Measurements from ENCODE around the gene PPP1R1A. TPM values are rescaled to one million over a fixed set of nuclear protein-coding genes. Genes with fewer than 3 reads are reported as not detected.
A peak's percentile ranks its signal among the peaks of the same experiment; 100 is the strongest.

Gene PPP1R1A
- total RNA-seq, 2 donors from 2014 or later, result 2.5 TPM; not detected in 1

DNA sequence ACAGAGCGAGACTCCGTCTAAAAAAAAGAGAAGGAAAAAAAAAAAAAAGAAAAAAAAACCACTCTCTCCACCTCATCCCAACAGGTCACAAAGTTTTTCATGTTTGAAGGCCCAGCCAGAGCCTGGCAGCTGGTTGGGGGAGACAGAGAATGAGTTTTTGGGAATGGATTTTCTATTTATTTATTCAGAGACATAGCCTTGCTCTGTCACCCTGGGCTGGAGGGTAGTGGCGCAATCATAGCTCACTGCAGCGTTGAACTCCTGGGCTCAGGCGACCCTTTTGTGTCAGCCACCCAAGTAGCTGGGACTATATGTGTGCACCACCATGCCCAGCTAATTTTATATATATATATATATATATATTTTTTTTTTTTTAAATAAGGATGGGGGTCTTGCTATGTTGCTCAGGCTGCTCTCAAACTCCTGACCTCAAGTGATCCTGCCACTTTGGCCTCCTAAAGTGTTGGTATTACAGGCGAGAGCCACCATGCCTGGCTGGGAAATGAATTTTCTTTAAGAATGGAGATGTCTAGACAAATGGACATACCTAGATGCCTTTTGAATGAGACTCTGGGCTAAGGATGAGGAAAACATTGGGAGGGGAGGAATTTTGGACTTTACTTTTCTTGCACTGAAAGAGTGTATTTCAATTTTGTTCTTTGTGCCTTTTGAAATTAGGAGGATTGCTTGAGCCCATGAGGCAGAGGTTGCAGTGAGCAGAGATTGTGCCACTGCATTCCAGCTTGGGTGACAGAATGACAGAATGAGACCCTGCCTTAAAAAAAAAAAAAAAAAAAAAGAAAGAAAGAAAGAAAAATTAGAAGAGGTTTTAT is 16.9 kb upstream of the PPP1R1A start:
- intact Hi-C loops (cut with DNase I, micrococcal nuclease), result no loop called here
- no peak for ATAC-seq
- no peak for DNase-seq

- intact Hi-C loops (cut with DNase I, micrococcal nuclease), result no loop called here
- no peak for DNase-seq
- ATAC-seq, result no peak
These were observed 16.0 kb upstream of the PPP1R1A start for GRCh38 chr12:54604436-54604835.

DNA sequence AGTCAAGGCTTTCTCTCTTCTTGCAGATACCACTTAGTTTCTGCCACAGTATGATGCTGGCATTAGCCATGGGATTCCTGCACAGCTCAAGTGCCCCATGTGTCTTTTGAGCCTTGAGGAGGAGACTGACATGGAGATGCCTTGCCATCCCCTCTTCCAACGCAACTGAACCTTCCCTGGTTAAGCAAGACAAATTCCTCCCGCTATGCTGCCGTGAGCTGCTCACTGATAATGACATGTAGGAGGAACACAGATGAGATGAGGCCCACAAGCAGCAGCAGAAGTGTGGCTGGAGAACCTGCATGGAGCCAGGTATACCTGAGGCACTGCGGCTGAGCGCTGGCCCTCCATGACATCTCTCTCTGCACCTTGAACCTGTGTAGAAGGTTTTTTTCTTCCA is 15.4 kb upstream of the PPP1R1A start:
- no peak for DNase-seq
- intact Hi-C loops (cut with DNase I, micrococcal nuclease), result no loop called here
- ATAC-seq, result no peak

DNA sequence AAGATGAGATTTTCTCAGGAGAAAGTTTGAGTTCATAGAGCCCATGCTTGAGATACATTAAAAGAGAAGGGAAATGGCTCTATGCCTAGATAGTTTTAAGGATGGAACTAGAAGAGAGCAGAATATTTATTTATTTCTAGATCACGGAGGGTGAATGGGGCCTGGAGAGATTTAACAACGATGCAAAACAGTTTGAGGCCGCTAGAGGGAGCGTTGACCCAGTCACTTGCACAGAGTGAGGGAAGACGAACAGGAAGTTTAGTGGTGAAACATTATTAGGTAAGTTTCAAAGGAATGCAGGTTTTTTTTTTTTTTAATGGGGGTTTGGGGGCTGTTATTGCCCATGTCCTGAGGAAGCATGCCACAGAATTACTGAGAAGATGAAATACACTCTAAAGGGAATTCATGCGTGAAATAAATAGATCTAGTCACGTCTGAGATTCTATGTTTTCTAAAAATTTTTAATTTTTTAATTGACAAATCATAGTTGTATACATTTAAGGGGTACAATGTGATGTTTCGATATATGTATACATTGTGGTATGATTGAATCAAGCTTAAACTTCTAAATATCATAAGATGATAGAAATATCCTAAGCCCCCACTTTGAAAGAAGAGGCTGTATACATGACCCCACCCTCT is 14.8 kb upstream of the PPP1R1A start:
- intact Hi-C loops (cut with DNase I, micrococcal nuclease), result no loop called here
- DNase-seq (peak in 1 of 2 donors; percentile 53), ATAC-seq (peak; percentile 81)

DNA sequence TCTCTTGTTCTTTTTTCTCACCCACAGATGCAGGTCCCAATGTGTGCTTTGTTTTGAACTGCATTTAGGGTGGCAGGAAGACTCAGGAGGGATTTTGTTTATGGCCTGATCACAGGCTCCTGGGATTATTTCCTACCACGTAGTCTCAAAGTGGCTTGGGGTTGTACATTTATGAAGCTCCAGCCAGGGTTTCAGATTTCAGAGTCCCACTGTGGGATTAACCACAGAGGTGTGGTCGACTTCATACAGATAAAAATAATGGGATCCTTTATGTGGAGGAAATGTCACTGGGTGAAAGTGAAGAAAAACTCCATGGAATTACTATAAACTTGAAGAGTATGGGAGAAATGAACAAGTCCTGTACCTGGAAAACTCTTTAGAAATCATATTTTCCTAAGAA is 14.2 kb upstream of the PPP1R1A start:
- intact Hi-C loops (cut with DNase I, micrococcal nuclease), result no loop called here
- ATAC-seq (no peak), DNase-seq (no peak)

GRCh38 chr12:54601841-54602240 is 13.4 kb upstream of the PPP1R1A start:
- intact Hi-C loops (cut with DNase I, micrococcal nuclease), result no loop called here

DNA sequence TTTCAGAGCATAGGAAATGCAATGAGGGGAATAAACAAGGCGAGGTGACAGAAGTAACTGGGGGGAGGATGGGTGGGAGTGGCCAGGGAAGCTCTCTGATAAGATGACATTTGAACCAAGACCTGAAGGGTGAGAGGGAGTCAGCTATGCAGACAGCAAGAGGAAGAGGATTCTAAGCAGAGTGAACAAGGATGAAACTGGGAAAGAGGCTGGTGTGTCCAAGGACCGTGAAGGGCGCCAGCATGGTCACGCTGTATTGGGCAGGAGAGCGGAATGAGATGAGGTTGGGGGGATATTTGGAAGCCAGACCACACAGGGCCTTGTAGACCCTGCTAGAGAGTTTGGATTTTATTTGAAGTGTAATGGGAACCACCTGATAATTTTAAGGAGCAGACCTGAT is 10.5 kb upstream of the PPP1R1A start:
- intact Hi-C loops (cut with DNase I, micrococcal nuclease), result no loop called here
- no peak for DNase-seq
- ATAC-seq, result no peak

More at GRCh38 chr12:54601841-54602240, 13.4 kb upstream of the PPP1R1A start:
- ATAC-seq (no peak), DNase-seq (no peak)

GRCh38 chr12:54596526-54596946 is 8.1 kb upstream of the PPP1R1A start:
- intact Hi-C loops (cut with DNase I, micrococcal nuclease), result no loop called here
- peak; percentile 36 to 79 for DNase-seq
- ATAC-seq, result peak; percentile 64

GRCh38 chr12:54595471-54595870 is 7.0 kb upstream of the PPP1R1A start:
- DNase-seq (no peak), ATAC-seq (no peak)

DNA sequence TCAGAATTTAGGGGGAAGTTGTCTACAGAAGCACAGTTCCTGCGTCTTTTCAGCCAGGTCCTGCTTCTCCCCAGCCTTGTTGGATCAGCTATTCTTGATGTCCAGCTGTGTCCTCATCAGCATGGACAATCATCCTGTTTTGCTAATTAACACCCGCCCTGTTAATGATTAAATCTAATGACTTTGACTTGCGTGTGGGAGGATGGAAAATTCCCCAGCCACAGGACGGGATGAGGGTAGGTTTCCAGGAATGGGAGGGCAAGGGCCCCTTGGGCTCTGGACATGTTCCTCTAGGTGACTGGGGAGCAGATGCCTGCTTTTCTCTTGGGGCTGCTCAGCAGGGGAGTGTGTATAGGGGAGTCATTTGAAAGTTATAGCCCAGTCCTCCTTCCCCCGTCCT is 5.3 kb upstream of the PPP1R1A start:
- intact Hi-C loops (cut with DNase I, micrococcal nuclease), result no loop called here
- no peak for DNase-seq
- ATAC-seq, result no peak

More at GRCh38 chr12:54595471-54595870, 7.0 kb upstream of the PPP1R1A start:
- intact Hi-C loops (cut with DNase I, micrococcal nuclease), result no loop called here

DNA sequence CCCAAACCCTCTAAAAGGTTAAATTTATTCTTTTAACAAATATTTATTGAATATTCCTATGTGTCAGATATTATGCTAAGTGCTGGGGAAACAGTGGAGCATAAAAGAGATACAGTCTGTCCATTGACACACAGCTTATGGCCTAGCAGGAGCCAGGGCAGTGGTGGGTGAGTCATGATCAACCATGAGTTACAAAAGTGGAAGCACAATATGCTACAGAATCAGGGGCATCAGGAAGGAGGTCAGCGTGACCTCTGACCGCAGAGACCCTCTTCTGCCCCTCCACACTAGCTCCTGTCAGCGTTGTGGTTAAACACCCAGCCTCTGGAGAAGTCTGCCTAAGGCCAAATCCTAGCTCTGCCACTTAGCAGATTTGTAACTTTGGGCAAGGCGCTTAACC is 4.7 kb upstream of the PPP1R1A start:
- intact Hi-C loops (cut with DNase I, micrococcal nuclease), result no loop called here
- DNase-seq, result no peak
- ATAC-seq, result no peak

GRCh38 chr12:54592316-54592715 is 3.9 kb upstream of the PPP1R1A start:
- DNase-seq, result no peak
- no peak for ATAC-seq
- intact Hi-C loops (cut with DNase I, micrococcal nuclease), result no loop called here

DNA sequence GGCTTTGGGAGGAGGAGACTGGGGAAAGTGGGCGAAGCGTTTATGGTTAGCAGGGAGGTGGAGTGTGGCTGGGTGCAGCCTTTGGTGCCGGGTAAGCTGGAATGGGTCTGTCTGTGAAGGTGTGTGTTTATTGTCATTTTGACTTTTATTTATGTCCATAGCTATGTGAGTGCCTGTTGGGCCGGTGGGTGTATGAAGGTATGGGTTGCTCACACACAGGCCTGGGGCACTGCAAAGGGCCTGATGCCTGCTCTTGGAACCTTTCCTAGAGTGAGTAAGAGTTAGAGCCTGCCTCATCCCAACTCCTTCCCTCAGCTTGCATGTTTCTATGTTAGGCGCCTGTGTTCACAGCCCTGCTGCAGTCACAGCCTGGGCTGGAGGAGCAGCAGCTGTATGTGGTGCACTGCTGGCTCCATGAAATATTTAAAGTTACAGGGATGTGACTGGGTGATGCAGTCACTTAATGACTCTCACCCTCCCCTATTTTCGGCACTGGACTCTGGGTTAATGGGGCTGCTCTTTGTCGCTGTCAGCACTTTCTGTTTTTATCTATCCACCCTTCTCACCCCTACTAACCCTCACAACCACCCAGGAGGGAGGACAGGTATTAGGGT is 2.6 kb upstream of the PPP1R1A start:
- intact Hi-C loops (cut with DNase I, micrococcal nuclease), result no loop called here
- DNase-seq (peak in 1 of 2 donors; percentile 33), ATAC-seq (peak; percentile 12)

GRCh38 chr12:54589964-54590363 is 1.5 kb upstream of the PPP1R1A start:
- DNase-seq (no peak), ATAC-seq (no peak)
- intact Hi-C loops (cut with DNase I, micrococcal nuclease), result no loop called here

- ATAC-seq, result no peak
These were observed 420 bp upstream of the PPP1R1A start for GRCh38 chr12:54588890-54589267.

DNA sequence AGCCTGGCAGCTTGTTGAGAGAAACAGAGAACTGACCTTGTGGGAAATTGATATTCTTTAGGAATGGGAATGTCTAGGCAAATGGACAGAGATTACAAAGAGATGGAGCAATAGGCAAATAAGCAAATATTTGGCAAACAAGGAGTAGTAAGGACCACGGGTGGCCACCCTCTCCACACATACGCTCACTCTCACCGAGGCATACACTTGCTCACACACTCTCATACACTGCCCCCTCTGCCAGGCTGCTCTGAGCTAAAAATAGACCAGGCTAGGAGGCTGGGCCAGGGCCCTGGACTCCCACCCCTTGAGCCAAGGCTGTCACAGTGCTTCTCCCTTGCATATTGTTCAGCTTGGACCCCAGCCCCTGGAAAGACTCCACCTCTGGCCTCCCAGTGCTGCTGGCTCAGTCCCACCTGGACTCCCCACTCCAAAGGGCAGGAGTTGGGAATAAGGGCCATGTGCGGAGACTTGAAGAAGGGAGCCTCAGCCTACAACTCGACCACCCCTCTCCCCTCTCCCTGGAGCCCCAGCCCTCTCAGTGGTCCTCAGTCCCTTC is 1.1 kb downstream of the PPP1R1A start:
- ATAC-seq (peak; percentile 28), DNase-seq (peak in 1 of 2 donors; percentile 32)
- intact Hi-C loops (cut with DNase I, micrococcal nuclease), result no loop called here

More at GRCh38 chr12:54588890-54589267, 420 bp upstream of the PPP1R1A start:
- intact Hi-C loops (cut with DNase I, micrococcal nuclease), result no loop called here
- no peak for DNase-seq

DNA sequence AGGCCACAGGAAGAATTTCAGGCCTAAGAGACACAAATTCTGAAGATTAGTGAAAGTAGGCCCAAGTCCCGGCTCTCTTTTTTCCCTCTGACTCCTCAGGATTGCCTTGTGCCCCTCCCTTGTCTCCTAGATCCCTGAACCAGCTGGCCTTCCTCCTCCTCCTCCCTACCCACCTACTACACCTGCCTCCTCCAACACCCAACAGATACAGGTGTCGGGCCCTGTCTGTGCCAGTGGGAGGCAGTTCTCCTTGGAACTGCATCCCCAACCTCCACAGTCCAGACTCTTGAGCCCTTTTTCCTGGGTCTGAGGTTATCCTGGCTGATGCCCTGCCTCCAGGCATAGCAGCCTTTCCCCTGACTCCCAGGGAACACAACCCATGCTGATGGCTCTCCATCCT is 1.8 kb downstream of the PPP1R1A start:
- ATAC-seq (no peak), DNase-seq (no peak)
- intact Hi-C loops (cut with DNase I, micrococcal nuclease), result no loop called here

- ATAC-seq (no peak), DNase-seq (no peak)
- intact Hi-C loops (cut with DNase I, micrococcal nuclease), result no loop called here
These were observed 3.2 kb downstream of the PPP1R1A start for GRCh38 chr12:54585243-54585642.

GRCh38 chr12:54584128-54584527 is 4.3 kb downstream of the PPP1R1A start:
- no peak for DNase-seq
- no peak for ATAC-seq
- intact Hi-C loops (cut with DNase I, micrococcal nuclease), result no loop called here

GRCh38 chr12:54583726-54584125 is 4.7 kb downstream of the PPP1R1A start:
- ATAC-seq, result no peak
- intact Hi-C loops (cut with DNase I, micrococcal nuclease), result no loop called here
- no peak for DNase-seq
